Spleen (tissue), 11 donors: ENCODE measurements around the gene PALD1. TPM values are rescaled to one million over a fixed set of nuclear protein-coding genes. Genes with fewer than 3 reads are reported as not detected.

Source experiments
- DNase-seq: peaks from one replicate; pipeline ENCODE4 v3.0.0-alpha.2; 2020
- H3K27ac ChIP-seq, 8 donors: fragments of 200-600 bp; sonication (generic) in 7 of 8; 1 replicate in 4 of 8; 2 replicates in 4 of 8; pipeline versions ENCODE4 v1.5.0 to v1.8.0; 2016 to 2021; ENCODE audit warnings: inconsistent platforms in 4 of 8, mild to moderate bottlenecking in 4 of 8, moderate library complexity in 1 of 8
- H3K27me3 ChIP-seq, 7 donors: fragments of 200-600 bp; sonication (generic) in 6 of 7; replicated peaks in 1 of 7; 1 replicate in 4 of 7; 2 replicates in 3 of 7; pipeline versions ENCODE4 v1.5.0 to v1.8.0; 2016 to 2021; ENCODE audit warnings: inconsistent platforms in 3 of 7, mild to moderate bottlenecking in 1 of 7
- H3K36me3 ChIP-seq, 6 donors: fragments of 200-600 bp; sonication (generic) in 5 of 6; 1 replicate in 4 of 6; 2 replicates in 2 of 6; pipeline versions ENCODE4 v1.5.0 to v1.8.0; 2016 to 2021; ENCODE audit warnings: inconsistent platforms in 2 of 6
- H3K4me1 ChIP-seq, 6 donors: fragments of 200-600 bp; sonication (generic) in 5 of 6; 1 replicate in 3 of 6; 2 replicates in 3 of 6; pipeline versions ENCODE4 v1.5.0 to v1.8.0; 2016 to 2021; ENCODE audit warnings: inconsistent platforms in 3 of 6
- H3K4me3 ChIP-seq, 8 donors: fragments of 200-600 bp; sonication (generic) in 7 of 8; 1 replicate in 4 of 8; 2 replicates in 4 of 8; pipeline versions ENCODE4 v1.5.0 to v1.8.0; 2016 to 2021; ENCODE audit warnings: inconsistent platforms in 4 of 8, mild to moderate bottlenecking in 4 of 8, moderate library complexity in 2 of 8
- H3K9me3 ChIP-seq, 8 donors: fragments of 200-600 bp; sonication (generic) in 7 of 8; 1 replicate in 4 of 8; 2 replicates in 4 of 8; pipeline versions ENCODE4 v1.5.0 to v1.8.0; 2016 to 2021; ENCODE audit warnings: inconsistent platforms in 4 of 8
- CTCF ChIP-seq, 11 experiments: fragments of 200-600 bp in 7 of 11; fragments of 450-650 bp in 4 of 11; sonication (generic) in 4 of 11; IDR thresholded peaks in 8 of 11; conservative IDR thresholded peaks in 3 of 11; 1 replicate in 7 of 11; 2 replicates in 4 of 11; pipeline versions ENCODE4 v1.4.0 to v1.8.0; 2016 to 2021; ENCODE audit warnings: antibody characterized with exemption in 11 of 11, inconsistent platforms in 4 of 11, mild to moderate bottlenecking in 1 of 11
- POLR2A ChIP-seq, 3 donors: fragments of 450-650 bp; IDR thresholded peaks; one replicate each; pipeline ENCODE4 v1.5.1; 2017; ENCODE audit warnings: antibody characterized with exemption in 3 of 3, mild to moderate bottlenecking in 1 of 3
- POLR2AphosphoS5 ChIP-seq, 3 donors: sonication (generic); formaldehyde crosslinking; IDR thresholded peaks; one replicate each; pipeline ENCODE4 v1.5.1; 2017; ENCODE audit warnings: antibody characterized with exemption in 3 of 3
- WGBS, 5 donors: extraction: QIAGEN DNeasy Blood & Tissue Kit in 3 of 5; methylation state at CpG; one replicate each; pipeline versions ENCODE4 v1.1.5 to v1.1.7; 2013 to 2018; 5-methylcytosine and 5-hydroxymethylcytosine counted together
- intact Hi-C: fragments of 100-400 bp; cut with DNase I; formaldehyde crosslinking; loops from one replicate; pipeline ENCODE4 v1.15.0; 2023; ENCODE audit warnings: low total_unique reads
- polyA plus RNA-seq, 3 donors: library from polyadenylated mRNA; stranded (reverse); fragments of 200-250 nt; gene quantifications; one replicate each; pipeline ENCODE4 v1.2.1, GENCODE V29; 2013
- total RNA-seq, 7 donors: library from RNA; depleted of rRNA in 3 of 7; stranded (reverse); fragments of >200 nt in 3 of 7; fragmentation: NEBNext Ultra II Directional in 4 of 7; extraction: Animal tissue kit (Norgen Biotek cat#: 25700) in 4 of 7; gene quantifications; one replicate each; pipeline versions ENCODE4 v1.1.0 to v1.2.1, GENCODE V29; 2016 to 2021
- donor health status: healthy with polysubstance abuse.
- donor health status: DM: no; HTN: no; CAD: no; lungs with moderate emphysema.
- donor health status: DM: no; HTN: no; CAD: no.
- donor health status: Bipolar disorder and iron deficiency.
- donor health status: healthy.
- donor health status: DM: no; HTN: no; CAD: no.
- donor health status: DM: yes; HTN: yes; CAD: no.

PALD1 gene
- total and polyA plus RNA-seq, 10 donors: 7.7 to 27.8 (median 19.5) TPM

DNA sequence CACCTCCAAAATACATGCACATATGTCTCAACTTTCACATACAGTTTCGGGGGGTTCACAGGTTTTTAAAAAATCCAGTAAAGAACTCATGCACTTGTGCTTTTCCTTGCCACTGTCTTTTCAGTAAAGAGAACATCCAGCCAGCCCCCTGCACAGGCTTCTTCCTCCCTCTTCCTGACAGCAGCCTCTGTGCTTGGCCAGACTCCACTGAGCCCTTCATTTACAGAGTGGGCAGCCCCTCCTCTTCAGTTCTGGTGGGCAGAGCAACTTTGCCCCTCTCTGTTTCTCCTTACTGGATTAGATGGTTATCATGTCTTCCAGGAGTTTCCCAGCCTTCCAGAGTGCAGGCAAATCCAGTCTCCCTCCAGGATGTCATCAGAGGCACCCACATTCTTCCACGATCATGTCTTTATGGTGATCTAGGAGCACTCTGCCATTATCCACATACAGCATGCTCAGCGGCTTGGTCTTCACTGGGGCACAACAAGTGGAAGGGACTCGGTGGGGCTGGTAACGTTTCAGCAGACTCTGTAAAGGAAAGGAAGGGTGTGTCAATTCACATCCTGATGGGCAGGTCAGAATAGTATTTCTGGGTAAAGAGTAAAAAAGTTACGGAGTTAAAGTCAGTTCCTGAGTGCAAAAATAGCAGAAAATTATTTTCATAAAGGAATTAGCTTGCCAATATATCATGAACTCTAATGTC lies 45.9 kb upstream of the PALD1 start:
- Histone ChIP-seq H3K9me3 (no peaks in the 10 kb centered on the region), H3K4me3 (no peak overlapping the region), H3K4me1 (peaks cover 0 to 41% (median 20%) of the 10 kb centered on the region in 6 donors), H3K27ac (peak overlapping the region in 3 of 8 donors; percentile 18 to 46 (median 27)), H3K27me3 (no peaks in the 10 kb centered on the region), H3K36me3 (peaks cover 0 to 48% (median 18%) of the 10 kb centered on the region in 6 donors)
- intact Hi-C loops: no loop called here
- no peak for DNase-seq
- 37 to 51% (median 40%) methylated on average over 6 of the region's 6 CpGs for WGBS, 5 donors
- TF ChIP-seq CTCF (IDR thresholded peaks at IDR 0.05 in 8 of 11, conservative IDR thresholded peaks at IDR 0.05 in 3 of 11) (no peak), POLR2AphosphoS5 (IDR thresholded peaks at IDR 0.05) (peak in 1 of 3 donors; percentile 34)

GRCh38 chr10:70433581-70434280 lies 44.8 kb upstream of the PALD1 start:
- Histone ChIP-seq H3K27ac (peak overlapping the region in 1 of 8 donors; percentile 27), H3K4me1 (peaks cover 0 to 41% (median 20%) of the 10 kb centered on the region in 6 donors), H3K9me3 (no peaks in the 10 kb centered on the region), H3K36me3 (peaks cover 0 to 38% (median 10%) of the 10 kb centered on the region in 6 donors), H3K4me3 (no peak overlapping the region), H3K27me3 (peaks cover 0 to 8% (median 0%) of the 10 kb centered on the region in 7 donors)
- intact Hi-C loops: no loop called here
- TF ChIP-seq CTCF (IDR thresholded peaks at IDR 0.05 in 8 of 11, conservative IDR thresholded peaks at IDR 0.05 in 3 of 11): no peak
- no peak for TF ChIP-seq POLR2AphosphoS5 (IDR thresholded peaks at IDR 0.05)
- TF ChIP-seq POLR2A (IDR thresholded peaks at IDR 0.05): no peak
- WGBS, 5 donors: 85 to 96% (median 93%) methylated on average over 8 to 9 of the region's 9 CpGs
- DNase-seq: no peak

- Histone ChIP-seq H3K4me1 (peaks cover 2 to 37% (median 20%) of the 10 kb centered on the region in 6 donors), H3K27me3 (peaks cover 0 to 25% (median 13%) of the 10 kb centered on the region in 7 donors), H3K4me3 (no peak overlapping the region), H3K27ac (no peak overlapping the region), H3K9me3 (no peaks in the 10 kb centered on the region), H3K36me3 (peaks cover 0 to 21% (median 4%) of the 10 kb centered on the region in 6 donors)
- 88 to 95% (median 92%) methylated on average over 14 to 19 of the region's 19 CpGs for WGBS, 5 donors
- no peak for DNase-seq
- intact Hi-C loops: no loop called here
- TF ChIP-seq POLR2AphosphoS5 (IDR thresholded peaks at IDR 0.05) (peak in 2 of 3 donors; percentile 10 to 55), CTCF (IDR thresholded peaks at IDR 0.05 in 8 of 11, conservative IDR thresholded peaks at IDR 0.05 in 3 of 11) (no peak)
Observed at GRCh38 chr10:70435241-70436085, 43.1 kb upstream of the PALD1 start.
